Spinal cord (tissue), 10 donors: Measurements from ENCODE around the gene CABCOCO1. TPM values are rescaled to one million over a fixed set of nuclear protein-coding genes. Genes with fewer than 3 reads are reported as not detected.
"Not testable (repeated sequence)": the region's sequence is repeated elsewhere in the genome, so short reads cannot be mapped to it uniquely, and the experiment has no call there.

Source experiments
- DNase-seq, 6 donors: peaks; one replicate each; pipeline versions ENCODE4 v3.0.0 to v3.0.0-alpha.2; 2013 to 2015; ENCODE audit warnings: low spot score in 6 of 6, low read depth in 4 of 6
- H3K27ac ChIP-seq: one replicate; pipeline ENCODE4 v1.5.1; 2013; ENCODE audit warnings: low read depth, low read length, control low read depth
- H3K27me3 ChIP-seq: one replicate; pipeline ENCODE4 v1.6.1; 2013; ENCODE audit warnings: low read length; ENCODE audit not compliant: control insufficient read depth, insufficient read depth
- H3K36me3 ChIP-seq: one replicate; pipeline ENCODE4 v1.6.1; 2013; ENCODE audit warnings: low read length; ENCODE audit not compliant: control insufficient read depth, insufficient read depth
- H3K4me1 ChIP-seq: one replicate; pipeline ENCODE4 v1.6.1; 2013; ENCODE audit warnings: low read length; ENCODE audit not compliant: control insufficient read depth, insufficient read depth
- H3K4me3 ChIP-seq: one replicate; pipeline ENCODE4 v1.5.1; 2013; ENCODE audit warnings: low read depth, low read length, control low read depth
- H3K9me3 ChIP-seq: one replicate; pipeline ENCODE4 v1.6.1; 2013; ENCODE audit warnings: low read length; ENCODE audit not compliant: control insufficient read depth, insufficient read depth
- WGBS: methylation state at CpG from one replicate; pipeline ENCODE4 v1.1.5; 2013; ENCODE audit warnings: missing lambda C conversion rate; ENCODE audit not compliant: insufficient coverage; 5-methylcytosine and 5-hydroxymethylcytosine counted together
- polyA plus RNA-seq, 2 donors: library from polyadenylated mRNA; unstranded; fragments of 120-200 nt; gene quantifications; one replicate each; pipeline ENCODE4 v1.2.1, GENCODE V29; 2013; ENCODE audit not compliant: insufficient read length in 2 of 2
- total RNA-seq, 2 donors: library from RNA; depleted of rRNA in 1 of 2; stranded (reverse); fragments of 120-200 nt in 1 of 2; fragments of >200 nt in 1 of 2; gene quantifications; one replicate each; pipeline versions ENCODE4 v1.2.3 to v1.2.4, GENCODE V29; 2013 to 2014
- donor health status: healthy.

CABCOCO1 gene
- total and polyA plus RNA-seq, 4 donors = 4.7 to 6.9 (median 6.4) TPM

GRCh38 chr10:61673360-61673759, 10.6 kb downstream of the CABCOCO1 start:
- no peaks in the 10 kb centered on the region for H3K27me3 ChIP-seq
- DNase-seq = peak in 1 of 6 donors; percentile 5
- WGBS = 86% methylated on average over 1 of the region's 4 CpGs
- no peaks in the 10 kb centered on the region for H3K4me1 ChIP-seq
- H3K4me3 ChIP-seq = no peak overlapping the region
- H3K36me3 ChIP-seq = no peaks in the 10 kb centered on the region
- no peaks in the 10 kb centered on the region for H3K9me3 ChIP-seq
- no peak overlapping the region for H3K27ac ChIP-seq

- no CpG with 5 or more reads among the region's 1 CpG for WGBS
- no peaks in the 10 kb centered on the region for H3K36me3 ChIP-seq
- no peaks in the 10 kb centered on the region for H3K9me3 ChIP-seq
- no peak overlapping the region for H3K27ac ChIP-seq
- no peak for DNase-seq
- H3K4me1 ChIP-seq = no peaks in the 10 kb centered on the region
- no peaks in the 10 kb centered on the region for H3K27me3 ChIP-seq
- H3K4me3 ChIP-seq = no peak overlapping the region
Observed at GRCh38 chr10:61682323-61682722, 19.6 kb downstream of the CABCOCO1 start.

- Histone ChIP-seq H3K4me1 (no peaks in the 10 kb centered on the region), H3K36me3 (no peaks in the 10 kb centered on the region), H3K9me3 (no peaks in the 10 kb centered on the region), H3K27ac (no peak overlapping the region), H3K27me3 (no peaks in the 10 kb centered on the region), H3K4me3 (no peak overlapping the region)
- no peak for DNase-seq
- WGBS = 67% methylated on average over 1 of the region's 1 CpG
Observed at GRCh38 chr10:61683319-61683718, 20.6 kb downstream of the CABCOCO1 start.

GRCh38 chr10:61684894-61685507, 22.3 kb downstream of the CABCOCO1 start:
- H3K36me3 ChIP-seq = no peaks in the 10 kb centered on the region
- H3K4me1 ChIP-seq = no peaks in the 10 kb centered on the region
- no peak for DNase-seq
- no peaks in the 10 kb centered on the region for H3K27me3 ChIP-seq
- WGBS = 83% methylated on average over 2 of the region's 3 CpGs
- H3K9me3 ChIP-seq = no peaks in the 10 kb centered on the region
- no peak overlapping the region for H3K27ac ChIP-seq
- no peak overlapping the region for H3K4me3 ChIP-seq

- H3K4me3 ChIP-seq = no peak overlapping the region
- H3K27ac ChIP-seq = no peak overlapping the region
- H3K36me3 ChIP-seq = no peaks in the 10 kb centered on the region
- DNase-seq = no peak
- no peaks in the 10 kb centered on the region for H3K4me1 ChIP-seq
- no peaks in the 10 kb centered on the region for H3K27me3 ChIP-seq
- no peaks in the 10 kb centered on the region for H3K9me3 ChIP-seq
- 100% methylated on average over 1 of the region's 11 CpGs for WGBS
Observed at GRCh38 chr10:61688551-61689308, 26.0 kb downstream of the CABCOCO1 start.

GRCh38 chr10:61691667-61692066, 28.9 kb downstream of the CABCOCO1 start:
- WGBS = no CpG with 5 or more reads among the region's 2 CpGs

GRCh38 chr10:61692447-61693010, 29.8 kb downstream of the CABCOCO1 start:
- Histone ChIP-seq H3K9me3 (no peaks in the 10 kb centered on the region), H3K27me3 (no peaks in the 10 kb centered on the region), H3K4me3 (no peak overlapping the region), H3K4me1 (no peaks in the 10 kb centered on the region), H3K36me3 (no peaks in the 10 kb centered on the region), H3K27ac (no peak overlapping the region)
- WGBS = no CpG with 5 or more reads among the region's 3 CpGs
- DNase-seq = no peak

More at GRCh38 chr10:61691667-61692066, 28.9 kb downstream of the CABCOCO1 start:
- H3K36me3 ChIP-seq, H3K27me3 ChIP-seq, H3K4me3 ChIP-seq, H3K27ac ChIP-seq, H3K9me3 ChIP-seq, H3K4me1 ChIP-seq, DNase-seq: not testable (repeated sequence)

GRCh38 chr10:61698968-61699655, 36.4 kb downstream of the CABCOCO1 start:
- no peak overlapping the region for H3K27ac ChIP-seq
- H3K36me3 ChIP-seq = no peaks in the 10 kb centered on the region
- H3K4me3 ChIP-seq = no peak overlapping the region
- WGBS = 89% methylated on average over 1 of the region's 4 CpGs
- no peaks in the 10 kb centered on the region for H3K9me3 ChIP-seq
- no peaks in the 10 kb centered on the region for H3K27me3 ChIP-seq
- H3K4me1 ChIP-seq = no peaks in the 10 kb centered on the region
- DNase-seq = no peak

GRCh38 chr10:61701055-61701705, 38.5 kb downstream of the CABCOCO1 start:
- Histone ChIP-seq H3K27ac (no peak overlapping the region), H3K27me3 (no peaks in the 10 kb centered on the region), H3K4me1 (no peaks in the 10 kb centered on the region), H3K4me3 (no peak overlapping the region), H3K9me3 (no peaks in the 10 kb centered on the region), H3K36me3 (no peaks in the 10 kb centered on the region)
- WGBS = no CpG with 5 or more reads among the region's 2 CpGs
- DNase-seq = no peak
